Chondrocyte (in vitro differentiated cells): ENCODE results near the gene GAS6. TPM values are rescaled to one million over a fixed set of nuclear protein-coding genes. Genes with fewer than 3 reads are reported as not detected.

ENCODE experiments used
- DNase-seq: peaks from one replicate; pipeline ENCODE4 v3.0.0; 2021; ENCODE audit warnings: mixed read lengths, low spot score
- H3K27ac Mint-ChIP-seq: one replicate; pipeline ENCODE4 v1.8.0; 2021; ENCODE audit warnings: mild to moderate bottlenecking, moderate library complexity, mixed read lengths; ENCODE audit not compliant: unreplicated experiment
- H3K27me3 Mint-ChIP-seq: 2 replicates; pipeline ENCODE4 v1.8.0; 2021; ENCODE audit warnings: low read depth, mixed read lengths
- H3K36me3 Mint-ChIP-seq: 2 replicates; pipeline ENCODE4 v1.8.0; 2021; ENCODE audit warnings: low read depth, mixed read lengths
- H3K4me1 Mint-ChIP-seq: 2 replicates; pipeline ENCODE4 v1.8.0; 2021; ENCODE audit warnings: low read depth, mild to moderate bottlenecking, mixed read lengths
- H3K4me3 Mint-ChIP-seq: one replicate; pipeline ENCODE4 v1.8.0; 2021; ENCODE audit warnings: mild to moderate bottlenecking, moderate library complexity, mixed read lengths; ENCODE audit not compliant: unreplicated experiment
- H3K9me3 Mint-ChIP-seq: 2 replicates; pipeline ENCODE4 v1.8.0; 2021; ENCODE audit warnings: low read depth, mixed read lengths
- total RNA-seq: library from RNA; stranded (reverse); gene quantifications from 3 replicates; pipeline ENCODE4 v1.2.1, GENCODE V29; 2021
- TF ChIP-seq, protein P1 (sequence below): fragments of 200-600 bp; sonication (generic); IDR thresholded peaks from 2 replicates; pipeline ENCODE4 v1.5.0; 2021; ENCODE audit warnings: antibody characterized with exemption, mild to moderate bottlenecking, moderate library complexity

Gene GAS6
- total RNA-seq, 1 donor from 2014 or later, result 111 TPM

DNA sequence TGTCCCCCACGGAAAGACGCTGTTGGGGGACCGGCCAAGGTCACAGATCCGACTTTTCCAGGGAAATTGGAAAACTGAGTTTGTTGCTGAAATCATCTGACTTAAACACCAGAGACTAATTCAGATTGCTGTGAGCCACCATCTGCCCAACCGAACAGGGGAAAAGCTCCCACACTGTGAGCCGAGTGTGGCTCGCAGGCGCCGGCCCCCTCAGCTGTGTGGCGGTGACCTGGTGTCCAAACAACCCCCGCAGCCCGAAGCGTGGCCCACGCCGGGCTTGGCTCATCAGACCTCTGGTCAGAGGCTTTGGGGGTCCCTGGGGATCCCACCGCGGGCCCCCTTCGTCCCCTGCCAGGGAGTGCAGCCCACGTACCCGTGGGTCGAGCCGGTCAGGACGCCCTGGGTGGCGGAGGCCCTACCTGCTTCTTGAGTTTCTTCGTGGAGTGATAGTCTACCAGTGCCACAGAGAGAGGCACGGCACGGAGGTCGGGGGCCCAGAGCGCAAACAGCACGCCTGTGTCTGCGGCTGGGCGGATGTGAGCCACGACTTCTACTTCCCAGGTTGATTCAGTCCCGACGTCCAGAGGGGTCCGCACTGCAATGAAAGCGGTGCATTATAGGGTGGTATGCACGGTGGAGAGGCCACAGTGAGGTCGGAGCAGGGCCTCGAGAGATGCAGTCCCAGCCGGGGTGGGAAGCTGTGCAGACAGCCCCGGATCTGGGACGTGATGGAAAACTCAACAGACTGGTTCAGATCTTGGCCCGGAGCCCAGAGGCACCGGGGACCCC is 40.7 kb downstream of the GAS6 start:
- H3K4me3 Mint-ChIP-seq, result no peak overlapping the region
- TF ChIP-seq, protein P1, sequence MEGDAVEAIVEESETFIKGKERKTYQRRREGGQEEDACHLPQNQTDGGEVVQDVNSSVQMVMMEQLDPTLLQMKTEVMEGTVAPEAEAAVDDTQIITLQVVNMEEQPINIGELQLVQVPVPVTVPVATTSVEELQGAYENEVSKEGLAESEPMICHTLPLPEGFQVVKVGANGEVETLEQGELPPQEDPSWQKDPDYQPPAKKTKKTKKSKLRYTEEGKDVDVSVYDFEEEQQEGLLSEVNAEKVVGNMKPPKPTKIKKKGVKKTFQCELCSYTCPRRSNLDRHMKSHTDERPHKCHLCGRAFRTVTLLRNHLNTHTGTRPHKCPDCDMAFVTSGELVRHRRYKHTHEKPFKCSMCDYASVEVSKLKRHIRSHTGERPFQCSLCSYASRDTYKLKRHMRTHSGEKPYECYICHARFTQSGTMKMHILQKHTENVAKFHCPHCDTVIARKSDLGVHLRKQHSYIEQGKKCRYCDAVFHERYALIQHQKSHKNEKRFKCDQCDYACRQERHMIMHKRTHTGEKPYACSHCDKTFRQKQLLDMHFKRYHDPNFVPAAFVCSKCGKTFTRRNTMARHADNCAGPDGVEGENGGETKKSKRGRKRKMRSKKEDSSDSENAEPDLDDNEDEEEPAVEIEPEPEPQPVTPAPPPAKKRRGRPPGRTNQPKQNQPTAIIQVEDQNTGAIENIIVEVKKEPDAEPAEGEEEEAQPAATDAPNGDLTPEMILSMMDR, result no peak

DNA sequence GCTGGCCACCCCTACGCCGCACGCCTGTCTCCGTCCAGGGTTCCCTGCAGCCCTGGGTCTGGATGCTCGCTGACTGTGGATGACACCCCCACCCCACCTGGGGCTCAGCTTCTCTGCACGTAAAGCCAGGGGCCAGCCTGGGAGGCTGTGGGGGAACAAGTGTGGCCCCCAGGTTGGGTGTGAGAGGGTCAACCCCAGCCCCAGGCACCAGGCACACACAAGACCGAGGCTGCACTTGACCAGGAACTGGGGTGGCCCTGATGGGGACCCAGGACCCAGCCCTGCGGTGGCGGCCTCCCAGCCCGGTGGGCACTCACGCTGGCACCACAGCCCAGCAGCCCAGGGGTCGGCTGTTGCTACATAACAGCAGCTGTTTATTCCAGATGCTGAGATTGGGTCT is 41.6 kb downstream of the GAS6 start:
- H3K9me3 Mint-ChIP-seq, result no peaks in the 10 kb centered on the region
- peaks cover 20% of the 10 kb centered on the region for H3K36me3 Mint-ChIP-seq

More for the DNA sequence above, 40.7 kb downstream of the GAS6 start:
- Mint-ChIP-seq H3K36me3 (peaks cover 23% of the 10 kb centered on the region), H3K27ac (no peak overlapping the region), H3K4me1 (peaks cover 22% of the 10 kb centered on the region), H3K27me3 (no peaks in the 10 kb centered on the region), H3K9me3 (no peaks in the 10 kb centered on the region)
- no peak for DNase-seq

DNA sequence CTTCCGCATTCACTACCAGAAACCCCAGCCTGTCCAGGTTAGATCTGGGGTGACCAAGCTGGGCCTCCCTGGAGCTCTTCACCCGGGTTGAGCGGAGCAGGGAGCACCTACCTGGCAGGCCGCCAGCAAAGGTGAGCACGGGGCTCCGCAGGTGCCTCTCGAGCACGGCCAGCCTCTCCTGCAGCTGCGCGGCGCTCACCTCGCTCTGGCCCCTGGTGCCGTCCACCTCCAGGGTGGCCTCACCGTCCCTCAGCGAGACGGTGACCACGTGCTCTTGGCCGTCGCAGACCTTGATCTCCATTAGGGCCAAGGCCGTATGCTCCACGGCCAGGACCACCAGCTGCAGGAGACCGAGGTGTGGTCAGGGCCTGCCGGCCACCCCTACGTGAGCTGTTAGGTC is 42.0 kb downstream of the GAS6 start:
- H3K36me3 Mint-ChIP-seq, result peaks cover 20% of the 10 kb centered on the region
- no peaks in the 10 kb centered on the region for H3K9me3 Mint-ChIP-seq
- H3K27ac Mint-ChIP-seq, result peak overlapping the region; percentile 99
- H3K4me1 Mint-ChIP-seq, result peaks cover 30% of the 10 kb centered on the region
- no peaks in the 10 kb centered on the region for H3K27me3 Mint-ChIP-seq
- no peak overlapping the region for H3K4me3 Mint-ChIP-seq
- TF ChIP-seq, protein P1, result no peak
- DNase-seq, result no peak

More for the DNA sequence above, 41.6 kb downstream of the GAS6 start:
- H3K4me1 Mint-ChIP-seq, result peaks cover 27% of the 10 kb centered on the region
- TF ChIP-seq, protein P1, result no peak
- no peaks in the 10 kb centered on the region for H3K27me3 Mint-ChIP-seq
- H3K27ac Mint-ChIP-seq, result no peak overlapping the region
- H3K4me3 Mint-ChIP-seq, result no peak overlapping the region
- DNase-seq, result no peak

DNA sequence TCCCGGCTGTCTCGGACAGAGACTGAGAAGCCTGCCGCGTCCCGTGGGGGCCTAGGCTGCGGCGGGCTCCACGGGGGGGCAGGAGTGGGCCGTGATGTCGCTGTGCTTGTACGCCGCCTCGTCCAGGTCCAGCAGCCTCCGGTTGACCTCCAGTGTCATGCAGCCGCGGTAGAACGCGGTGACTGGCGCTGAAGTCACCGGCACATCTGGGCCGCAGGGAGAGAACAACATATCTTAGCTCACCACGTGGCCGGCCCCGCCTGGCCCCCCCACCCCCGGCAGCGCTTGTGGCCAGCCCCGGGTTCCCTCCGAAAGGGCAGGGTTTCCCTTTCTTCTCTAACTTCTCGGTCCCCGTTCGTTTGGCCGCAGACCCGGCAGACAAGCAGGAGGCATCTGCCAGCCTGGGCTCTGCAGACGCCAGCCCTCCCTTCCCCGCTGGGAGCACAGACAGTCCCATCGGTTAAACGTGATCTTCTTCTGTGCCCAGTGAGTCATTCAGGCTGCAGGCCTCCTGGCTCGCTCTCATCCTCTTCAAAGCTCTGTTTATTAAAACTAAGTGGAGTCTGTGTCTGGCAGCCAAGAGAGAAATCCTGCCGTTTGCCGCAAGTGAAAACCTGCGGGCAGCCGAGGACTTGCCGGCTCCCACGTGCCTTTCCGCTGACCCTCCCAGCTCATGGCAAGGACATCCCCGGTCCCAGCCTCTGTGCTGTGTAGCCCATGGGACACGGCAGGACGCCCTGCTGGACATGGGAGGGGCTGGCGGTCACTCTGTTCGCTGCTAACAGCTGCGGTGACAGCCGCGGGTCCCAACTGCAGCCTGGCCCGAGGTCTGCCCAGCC is 42.8 kb downstream of the GAS6 start:
- no peak for DNase-seq
- Mint-ChIP-seq H3K4me3 (peak overlapping the region; percentile 62), H3K4me1 (peaks cover 36% of the 10 kb centered on the region), H3K9me3 (no peaks in the 10 kb centered on the region), H3K36me3 (peaks cover 20% of the 10 kb centered on the region), H3K27me3 (no peaks in the 10 kb centered on the region), H3K27ac (peak overlapping the region; percentile 99)
- TF ChIP-seq, protein P1, result peak; percentile 64
